PFSK-1 (cell line): ENCODE measurements around the gene NOL4L.

Source experiments
- FOXP2 ChIP-seq: optimal IDR thresholded peaks from 2 replicates; pipeline ENCODE3; 2011; ENCODE audit warnings: borderline replicate concordance, control low read depth, inconsistent platforms; ENCODE audit not compliant: insufficient read depth; ENCODE audit errors: extremely low read length, extremely low read depth
- POLR2AphosphoS5 ChIP-seq: IDR thresholded peaks from 2 replicates; pipeline ENCODE4 v1.6.1; 2012; ENCODE audit warnings: low read depth, mild to moderate bottlenecking, control low read depth, low read length, moderate library complexity
- SIN3A ChIP-seq: IDR thresholded peaks from 2 replicates; pipeline ENCODE4 v1.6.1; 2012; ENCODE audit warnings: mild to moderate bottlenecking, low read length, moderate library complexity, borderline replicate concordance; ENCODE audit not compliant: insufficient read depth
- TAF1 ChIP-seq: IDR thresholded peaks from 2 replicates; pipeline ENCODE4 v1.6.1; 2012; ENCODE audit warnings: low read length, control low read depth, borderline replicate concordance; ENCODE audit not compliant: insufficient read depth
- TF ChIP-seq, protein P1 (sequence below), 2 experiments: IDR thresholded peaks; 2 replicates each; pipeline versions ENCODE4 v1.6.1 to v1.8.0; 2011 to 2012; ENCODE audit warnings: low read depth in 2 of 2, low read length in 2 of 2, control low read depth in 1 of 2, inconsistent platforms in 1 of 2, mild to moderate bottlenecking in 1 of 2, moderate library complexity in 1 of 2; ENCODE audit not compliant: insufficient read depth in 1 of 2

NOL4L gene

GRCh38 chr20:32624687-32625345, 39.7 kb upstream of the NOL4L start:
- no peak for TF ChIP-seq POLR2AphosphoS5
- no peak for TF ChIP-seq SIN3A
- no peak for TF ChIP-seq TAF1
- TF ChIP-seq FOXP2: no peak
- TF ChIP-seq, protein P1, sequence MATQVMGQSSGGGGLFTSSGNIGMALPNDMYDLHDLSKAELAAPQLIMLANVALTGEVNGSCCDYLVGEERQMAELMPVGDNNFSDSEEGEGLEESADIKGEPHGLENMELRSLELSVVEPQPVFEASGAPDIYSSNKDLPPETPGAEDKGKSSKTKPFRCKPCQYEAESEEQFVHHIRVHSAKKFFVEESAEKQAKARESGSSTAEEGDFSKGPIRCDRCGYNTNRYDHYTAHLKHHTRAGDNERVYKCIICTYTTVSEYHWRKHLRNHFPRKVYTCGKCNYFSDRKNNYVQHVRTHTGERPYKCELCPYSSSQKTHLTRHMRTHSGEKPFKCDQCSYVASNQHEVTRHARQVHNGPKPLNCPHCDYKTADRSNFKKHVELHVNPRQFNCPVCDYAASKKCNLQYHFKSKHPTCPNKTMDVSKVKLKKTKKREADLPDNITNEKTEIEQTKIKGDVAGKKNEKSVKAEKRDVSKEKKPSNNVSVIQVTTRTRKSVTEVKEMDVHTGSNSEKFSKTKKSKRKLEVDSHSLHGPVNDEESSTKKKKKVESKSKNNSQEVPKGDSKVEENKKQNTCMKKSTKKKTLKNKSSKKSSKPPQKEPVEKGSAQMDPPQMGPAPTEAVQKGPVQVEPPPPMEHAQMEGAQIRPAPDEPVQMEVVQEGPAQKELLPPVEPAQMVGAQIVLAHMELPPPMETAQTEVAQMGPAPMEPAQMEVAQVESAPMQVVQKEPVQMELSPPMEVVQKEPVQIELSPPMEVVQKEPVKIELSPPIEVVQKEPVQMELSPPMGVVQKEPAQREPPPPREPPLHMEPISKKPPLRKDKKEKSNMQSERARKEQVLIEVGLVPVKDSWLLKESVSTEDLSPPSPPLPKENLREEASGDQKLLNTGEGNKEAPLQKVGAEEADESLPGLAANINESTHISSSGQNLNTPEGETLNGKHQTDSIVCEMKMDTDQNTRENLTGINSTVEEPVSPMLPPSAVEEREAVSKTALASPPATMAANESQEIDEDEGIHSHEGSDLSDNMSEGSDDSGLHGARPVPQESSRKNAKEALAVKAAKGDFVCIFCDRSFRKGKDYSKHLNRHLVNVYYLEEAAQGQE (IDR thresholded peaks at IDR 0.05; ENCODE audit: insufficient read depth in 1 of 2, low read depth in 2 of 2, low read length in 2 of 2): no peak

DNA sequence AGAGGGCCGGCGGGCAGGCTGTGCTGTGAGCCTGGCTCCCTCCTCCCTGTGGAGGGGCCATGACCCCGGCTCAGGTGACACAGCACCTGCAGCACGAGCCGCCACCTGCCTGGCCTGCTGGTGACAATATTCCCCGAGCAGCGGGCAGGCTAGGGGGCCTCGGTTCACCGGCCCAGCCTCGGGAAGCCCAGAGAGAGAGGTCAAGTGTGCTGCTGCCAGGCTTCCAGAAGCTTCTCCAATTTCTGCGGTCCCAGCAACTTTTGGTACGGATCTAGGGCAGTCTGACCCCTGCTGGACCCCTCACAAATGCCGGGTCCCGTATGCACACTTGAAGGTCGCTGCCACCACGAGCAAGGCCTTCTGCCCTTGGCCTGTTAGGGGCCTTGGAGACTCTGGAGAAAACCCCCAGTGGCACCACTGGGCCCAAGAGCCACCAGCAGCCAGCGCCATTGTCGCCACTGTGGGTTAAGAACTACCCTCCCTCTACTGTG, 38.6 kb upstream of the NOL4L start:
- TF ChIP-seq SIN3A (no peak), TAF1 (no peak), FOXP2 (no peak), POLR2AphosphoS5 (no peak)
- TF ChIP-seq, protein P1 (IDR thresholded peaks at IDR 0.05; ENCODE audit: insufficient read depth in 1 of 2, low read depth in 2 of 2, low read length in 2 of 2): no peak

DNA sequence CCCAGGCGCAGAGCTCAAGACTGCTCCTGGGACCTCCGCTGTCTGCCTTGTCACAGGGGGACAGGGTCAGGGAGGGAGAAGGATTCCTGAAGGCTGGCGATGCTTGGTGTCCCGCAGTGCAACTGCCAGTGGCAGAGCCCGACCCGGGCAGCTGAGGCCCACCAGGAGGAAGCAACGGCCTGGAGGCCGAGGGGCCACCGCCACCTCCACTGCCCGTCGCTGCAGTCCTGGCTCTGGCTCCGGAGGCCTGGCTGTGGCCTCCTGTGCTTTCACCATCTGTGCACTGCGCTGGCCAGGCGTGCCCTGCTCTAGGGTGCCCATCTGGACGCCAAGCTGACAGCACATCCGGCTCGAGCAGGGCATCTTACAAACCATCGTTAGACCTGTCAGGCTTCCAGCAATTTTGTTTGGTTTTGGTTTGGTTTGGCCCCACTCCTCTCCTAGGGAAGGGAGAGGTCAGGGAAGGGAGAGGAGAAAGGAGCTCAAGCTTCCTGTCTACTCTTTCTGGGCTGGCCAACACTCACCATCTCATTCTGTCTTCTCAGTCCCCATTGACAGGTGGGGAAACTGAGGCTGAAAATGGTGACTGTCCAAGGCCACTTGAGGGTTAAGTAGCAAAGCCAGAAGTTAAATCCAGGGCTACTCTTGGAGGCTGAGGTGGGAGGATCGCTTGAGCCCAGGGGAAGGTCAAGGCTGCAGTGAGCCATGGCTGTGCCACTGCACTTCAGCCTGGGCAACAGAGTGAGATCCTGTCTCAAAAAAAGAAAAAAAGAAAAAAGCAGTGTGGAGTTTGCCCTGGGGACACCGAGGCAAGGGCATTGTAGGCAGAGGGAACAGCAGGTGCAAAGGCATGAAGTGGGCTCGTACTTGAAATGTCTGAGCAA, 37.7 kb upstream of the NOL4L start:
- TF ChIP-seq, protein P1 (IDR thresholded peaks at IDR 0.05; ENCODE audit: insufficient read depth in 1 of 2, low read depth in 2 of 2, low read length in 2 of 2): no peak
- TF ChIP-seq SIN3A (no peak), FOXP2 (no peak), TAF1 (no peak), POLR2AphosphoS5 (no peak)

DNA sequence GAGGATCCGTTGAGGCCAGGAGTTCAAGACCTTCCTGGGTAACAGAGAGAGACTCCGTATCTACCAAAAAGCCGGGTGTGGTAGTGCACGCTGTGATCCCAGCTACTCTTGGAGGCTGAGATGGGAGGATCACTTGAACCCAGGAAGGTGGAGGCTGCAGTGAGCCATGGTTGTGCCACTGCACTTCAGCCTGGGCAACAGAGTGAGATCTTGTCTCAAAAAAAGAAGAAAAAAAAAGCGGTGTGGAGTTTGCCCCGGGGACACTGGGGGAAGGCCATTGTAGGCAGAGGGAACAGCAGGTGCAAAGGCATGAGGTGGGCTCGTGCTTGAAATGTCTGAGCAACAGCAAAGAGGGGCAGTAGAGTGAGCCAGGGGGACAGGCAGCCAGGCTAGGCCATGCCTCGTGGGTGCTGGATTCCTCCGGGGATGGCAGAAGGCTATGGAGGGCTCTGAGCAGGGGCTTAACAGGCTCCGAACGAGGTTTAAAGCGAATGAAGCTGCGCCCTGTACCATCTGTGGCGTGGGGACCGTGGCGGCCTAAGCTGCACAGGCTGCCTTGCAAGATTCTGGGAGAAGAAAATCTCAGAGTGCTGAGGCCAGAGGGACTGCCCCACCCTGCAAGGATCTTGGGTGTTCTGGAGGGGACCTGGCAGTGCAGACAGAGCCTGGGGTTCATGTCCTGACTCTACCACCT, 36.9 kb upstream of the NOL4L start:
- TF ChIP-seq POLR2AphosphoS5 (no peak), TAF1 (no peak), SIN3A (no peak), FOXP2 (no peak)
- TF ChIP-seq, protein P1 (IDR thresholded peaks at IDR 0.05; ENCODE audit: insufficient read depth in 1 of 2, low read depth in 2 of 2, low read length in 2 of 2): no peak
